Measurements from ENCODE around the gene TMEM151B. TPM values are rescaled to one million over a fixed set of nuclear protein-coding genes. Genes with fewer than 3 reads are reported as not detected.

The TMEM151B gene
- total and polyA plus RNA-seq, 9 of the 15 experiments (the other 6 are each of a cell fraction or from before 2014, with no cell fraction given), result not detected

- TF ChIP-seq SMAD4 (CRISPR knock-in tag; conservative IDR thresholded peaks at IDR 0.05) (peak; percentile 43; the same call in 1 of the 2 replicates), POLR2AphosphoS2 (IDR thresholded peaks at IDR 0.05; ENCODE audit: low read length) (0 out of 2 replicates have a peak, but pooled peaks have one; percentile 31), SUPT5H (IDR thresholded peaks at IDR 0.05) (0 out of 2 replicates have a peak, but pooled peaks have one; percentile 7), MNT (conservative IDR thresholded peaks at IDR 0.05) (0 out of 4 replicates have a peak, but pooled peaks of 1 of the 2 experiments have one; percentile 14), POLR2A (conservative IDR thresholded peaks at IDR 0.05) (peak; percentile 51; the same call in 1 of the 2 replicates), SP1 (CRISPR knock-in tag; IDR thresholded peaks at IDR 0.05) (0 out of 2 replicates have a peak, but pooled peaks have one; percentile 16), FOXK2 (conservative IDR thresholded peaks at IDR 0.05 in 1 of 2, IDR thresholded peaks at IDR 0.05 in 1 of 2; ENCODE audit: low read depth in 2 of 2) (0 out of 4 replicates have a peak, but pooled peaks of 1 of the 2 experiments have one; percentile 32), ESRRA (IDR thresholded peaks at IDR 0.05; ENCODE audit: borderline replicate concordance, low read depth) (0 out of 2 replicates have a peak, but pooled peaks have one; percentile 18), TOE1 (IDR thresholded peaks at IDR 0.05; ENCODE audit: borderline replicate concordance) (0 out of 2 replicates have a peak, but pooled peaks have one; percentile 26), TOE1 (CRISPR knock-in tag; IDR thresholded peaks at IDR 0.05; ENCODE audit: borderline replicate concordance, low read depth) (no peak), ZNF431 (CRISPR knock-in tag; IDR thresholded peaks at IDR 0.05) (peak; percentile 66), CREM (IDR thresholded peaks at IDR 0.05; ENCODE audit: low read depth) (peak; percentile 39; the same call in 1 of the 2 replicates)
- TF ChIP-seq, protein P1, sequence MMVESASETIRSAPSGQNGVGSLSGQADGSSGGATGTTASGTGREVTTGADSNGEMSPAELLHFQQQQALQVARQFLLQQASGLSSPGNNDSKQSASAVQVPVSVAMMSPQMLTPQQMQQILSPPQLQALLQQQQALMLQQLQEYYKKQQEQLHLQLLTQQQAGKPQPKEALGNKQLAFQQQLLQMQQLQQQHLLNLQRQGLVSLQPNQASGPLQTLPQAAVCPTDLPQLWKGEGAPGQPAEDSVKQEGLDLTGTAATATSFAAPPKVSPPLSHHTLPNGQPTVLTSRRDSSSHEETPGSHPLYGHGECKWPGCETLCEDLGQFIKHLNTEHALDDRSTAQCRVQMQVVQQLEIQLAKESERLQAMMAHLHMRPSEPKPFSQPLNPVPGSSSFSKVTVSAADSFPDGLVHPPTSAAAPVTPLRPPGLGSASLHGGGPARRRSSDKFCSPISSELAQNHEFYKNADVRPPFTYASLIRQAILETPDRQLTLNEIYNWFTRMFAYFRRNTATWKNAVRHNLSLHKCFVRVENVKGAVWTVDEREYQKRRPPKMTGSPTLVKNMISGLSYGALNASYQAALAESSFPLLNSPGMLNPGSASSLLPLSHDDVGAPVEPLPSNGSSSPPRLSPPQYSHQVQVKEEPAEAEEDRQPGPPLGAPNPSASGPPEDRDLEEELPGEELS (CRISPR knock-in tag; IDR thresholded peaks at IDR 0.05; ENCODE audit: borderline replicate concordance), result 0 out of 2 replicates have a peak, but pooled peaks have one; percentile 27
- TF ChIP-seq, protein P2, sequence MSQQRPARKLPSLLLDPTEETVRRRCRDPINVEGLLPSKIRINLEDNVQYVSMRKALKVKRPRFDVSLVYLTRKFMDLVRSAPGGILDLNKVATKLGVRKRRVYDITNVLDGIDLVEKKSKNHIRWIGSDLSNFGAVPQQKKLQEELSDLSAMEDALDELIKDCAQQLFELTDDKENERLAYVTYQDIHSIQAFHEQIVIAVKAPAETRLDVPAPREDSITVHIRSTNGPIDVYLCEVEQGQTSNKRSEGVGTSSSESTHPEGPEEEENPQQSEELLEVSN (IDR thresholded peaks at IDR 0.05; ENCODE audit: borderline replicate concordance in 1 of 2, extremely low read depth in 1 of 2, insufficient read depth in 1 of 2, insufficient read length in 1 of 2, low read depth in 1 of 2, low read length in 1 of 2, poor library complexity in 1 of 2, severe bottlenecking in 1 of 2), result peak in 1 of 2 experiments; percentile 12
- TF ChIP-seq, protein P3, sequence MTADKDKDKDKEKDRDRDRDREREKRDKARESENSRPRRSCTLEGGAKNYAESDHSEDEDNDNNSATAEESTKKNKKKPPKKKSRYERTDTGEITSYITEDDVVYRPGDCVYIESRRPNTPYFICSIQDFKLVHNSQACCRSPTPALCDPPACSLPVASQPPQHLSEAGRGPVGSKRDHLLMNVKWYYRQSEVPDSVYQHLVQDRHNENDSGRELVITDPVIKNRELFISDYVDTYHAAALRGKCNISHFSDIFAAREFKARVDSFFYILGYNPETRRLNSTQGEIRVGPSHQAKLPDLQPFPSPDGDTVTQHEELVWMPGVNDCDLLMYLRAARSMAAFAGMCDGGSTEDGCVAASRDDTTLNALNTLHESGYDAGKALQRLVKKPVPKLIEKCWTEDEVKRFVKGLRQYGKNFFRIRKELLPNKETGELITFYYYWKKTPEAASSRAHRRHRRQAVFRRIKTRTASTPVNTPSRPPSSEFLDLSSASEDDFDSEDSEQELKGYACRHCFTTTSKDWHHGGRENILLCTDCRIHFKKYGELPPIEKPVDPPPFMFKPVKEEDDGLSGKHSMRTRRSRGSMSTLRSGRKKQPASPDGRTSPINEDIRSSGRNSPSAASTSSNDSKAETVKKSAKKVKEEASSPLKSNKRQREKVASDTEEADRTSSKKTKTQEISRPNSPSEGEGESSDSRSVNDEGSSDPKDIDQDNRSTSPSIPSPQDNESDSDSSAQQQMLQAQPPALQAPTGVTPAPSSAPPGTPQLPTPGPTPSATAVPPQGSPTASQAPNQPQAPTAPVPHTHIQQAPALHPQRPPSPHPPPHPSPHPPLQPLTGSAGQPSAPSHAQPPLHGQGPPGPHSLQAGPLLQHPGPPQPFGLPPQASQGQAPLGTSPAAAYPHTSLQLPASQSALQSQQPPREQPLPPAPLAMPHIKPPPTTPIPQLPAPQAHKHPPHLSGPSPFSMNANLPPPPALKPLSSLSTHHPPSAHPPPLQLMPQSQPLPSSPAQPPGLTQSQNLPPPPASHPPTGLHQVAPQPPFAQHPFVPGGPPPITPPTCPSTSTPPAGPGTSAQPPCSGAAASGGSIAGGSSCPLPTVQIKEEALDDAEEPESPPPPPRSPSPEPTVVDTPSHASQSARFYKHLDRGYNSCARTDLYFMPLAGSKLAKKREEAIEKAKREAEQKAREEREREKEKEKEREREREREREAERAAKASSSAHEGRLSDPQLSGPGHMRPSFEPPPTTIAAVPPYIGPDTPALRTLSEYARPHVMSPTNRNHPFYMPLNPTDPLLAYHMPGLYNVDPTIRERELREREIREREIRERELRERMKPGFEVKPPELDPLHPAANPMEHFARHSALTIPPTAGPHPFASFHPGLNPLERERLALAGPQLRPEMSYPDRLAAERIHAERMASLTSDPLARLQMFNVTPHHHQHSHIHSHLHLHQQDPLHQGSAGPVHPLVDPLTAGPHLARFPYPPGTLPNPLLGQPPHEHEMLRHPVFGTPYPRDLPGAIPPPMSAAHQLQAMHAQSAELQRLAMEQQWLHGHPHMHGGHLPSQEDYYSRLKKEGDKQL (CRISPR knock-in tag; IDR thresholded peaks at IDR 0.05; ENCODE audit: borderline replicate concordance), result 0 out of 2 replicates have a peak, but pooled peaks have one; percentile 54
Observed at GRCh38 chr6:44253307-44254101, 16.7 kb upstream of the TMEM151B start (continued).

Data from K562 (cell line).